Activated naive CD8-positive, alpha-beta T cell treated with anti-CD3 and anti-CD28 coated beads for 36 hours (primary cell): Measurements from ENCODE around the gene VIT. TPM values are rescaled to one million over a fixed set of nuclear protein-coding genes. Genes with fewer than 3 reads are reported as not detected.

ENCODE experiments used
- DNase-seq: peaks from one replicate; pipeline ENCODE4 v3.0.0; 2021
- H3K27ac Mint-ChIP-seq: one replicate; pipeline ENCODE4 v1.8.0; 2022; ENCODE audit warnings: mild to moderate bottlenecking, moderate library complexity, mixed read lengths
- H3K27me3 Mint-ChIP-seq: one replicate; pipeline ENCODE4 v1.8.0; 2022; ENCODE audit warnings: mild to moderate bottlenecking, mixed read lengths
- H3K36me3 Mint-ChIP-seq: one replicate; pipeline ENCODE4 v1.8.0; 2021; ENCODE audit warnings: mild to moderate bottlenecking, mixed read lengths
- H3K4me1 Mint-ChIP-seq: one replicate; pipeline ENCODE4 v1.8.0; 2021; ENCODE audit warnings: mixed read lengths
- H3K4me3 Mint-ChIP-seq: one replicate; pipeline ENCODE4 v1.8.0; 2022; ENCODE audit warnings: mild to moderate bottlenecking, moderate library complexity, mixed read lengths
- H3K9me3 Mint-ChIP-seq: one replicate; pipeline ENCODE4 v1.8.0; 2022; ENCODE audit warnings: mixed read lengths
- total RNA-seq, 2 experiments: library from RNA; stranded (reverse); gene quantifications; one replicate each; pipeline ENCODE4 v1.2.3, GENCODE V29; 2021

VIT gene
- total RNA-seq, 2 experiments from 2014 or later: not detected

- H3K4me1 Mint-ChIP-seq: no peaks in the 10 kb centered on the region
- H3K27ac Mint-ChIP-seq: no peak overlapping the region
Observed at GRCh38 chr2:36695746-36696415, 626 bp upstream of the VIT start.

DNA sequence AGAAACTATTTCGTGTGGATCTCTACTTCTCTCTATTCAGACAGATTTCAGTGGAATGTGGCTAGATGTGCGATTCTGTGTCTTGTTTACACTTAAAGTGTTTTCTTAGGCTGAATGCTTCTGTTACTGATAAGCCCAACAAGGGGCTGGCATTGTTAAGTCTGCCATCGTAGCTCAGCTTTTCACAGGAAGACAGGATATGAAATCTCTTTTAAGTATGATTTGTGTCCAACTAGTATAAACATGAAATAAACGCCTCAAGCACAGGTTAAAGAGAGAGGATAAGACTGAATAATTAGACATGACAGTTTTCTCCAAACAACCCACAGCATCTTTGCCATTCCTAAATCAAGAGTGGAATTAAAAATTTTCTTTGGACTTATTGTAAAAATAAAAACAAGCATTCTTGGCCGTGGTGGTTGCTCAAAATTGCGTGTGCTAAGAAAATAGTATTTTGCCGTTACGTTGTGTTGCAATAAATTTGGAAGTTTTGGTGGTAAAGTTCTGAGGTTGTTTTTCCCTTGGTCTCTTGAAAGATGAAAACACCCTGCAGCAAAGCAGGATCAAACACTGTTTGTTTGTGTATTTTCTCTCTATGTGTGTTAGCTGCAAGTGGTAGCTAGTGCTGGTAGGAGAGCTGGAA, 1.0 kb downstream of the VIT start:
- Mint-ChIP-seq H3K4me1 (no peaks in the 10 kb centered on the region), H3K4me3 (no peak overlapping the region), H3K36me3 (no peaks in the 10 kb centered on the region), H3K9me3 (no peaks in the 10 kb centered on the region), H3K27me3 (peaks cover 14% of the 10 kb centered on the region), H3K27ac (no peak overlapping the region)
- no peak for DNase-seq

More at GRCh38 chr2:36695746-36696415, 626 bp upstream of the VIT start:
- H3K4me3 Mint-ChIP-seq: no peak overlapping the region
- H3K9me3 Mint-ChIP-seq: no peaks in the 10 kb centered on the region
- peaks cover 11% of the 10 kb centered on the region for H3K27me3 Mint-ChIP-seq
- DNase-seq: no peak
- H3K36me3 Mint-ChIP-seq: no peaks in the 10 kb centered on the region

- H3K36me3 Mint-ChIP-seq: no peaks in the 10 kb centered on the region
- no peak overlapping the region for H3K4me3 Mint-ChIP-seq
- H3K27me3 Mint-ChIP-seq: peaks cover 14% of the 10 kb centered on the region
- no peak overlapping the region for H3K27ac Mint-ChIP-seq
- no peaks in the 10 kb centered on the region for H3K4me1 Mint-ChIP-seq
- no peaks in the 10 kb centered on the region for H3K9me3 Mint-ChIP-seq
- DNase-seq: no peak
Observed at GRCh38 chr2:36698993-36699392, 2.5 kb downstream of the VIT start.

GRCh38 chr2:36700311-36700710, 3.8 kb downstream of the VIT start:
- Mint-ChIP-seq H3K27ac (no peak overlapping the region), H3K4me3 (no peak overlapping the region), H3K9me3 (no peaks in the 10 kb centered on the region), H3K4me1 (no peaks in the 10 kb centered on the region), H3K27me3 (peaks cover 14% of the 10 kb centered on the region), H3K36me3 (no peaks in the 10 kb centered on the region)
- DNase-seq: no peak

DNA sequence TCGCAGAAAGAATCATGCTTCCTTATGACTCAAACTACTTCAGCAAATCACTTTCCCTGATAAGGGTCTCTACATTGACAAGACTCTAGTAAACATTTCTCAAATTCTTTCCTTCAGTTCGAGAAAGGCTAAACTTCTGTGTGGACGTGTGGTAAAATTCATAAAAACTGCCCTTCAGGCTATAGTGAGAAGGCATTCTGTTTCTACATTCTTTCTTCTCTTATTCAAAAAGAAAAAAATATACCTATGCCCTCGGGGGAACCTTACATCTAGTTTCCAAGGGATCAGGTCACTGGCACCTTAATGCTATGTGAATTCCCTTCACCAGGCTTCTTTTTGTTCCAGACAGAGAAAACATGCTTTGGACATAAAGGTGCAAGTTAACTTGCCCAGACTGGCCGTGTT, 4.9 kb downstream of the VIT start:
- no peak for DNase-seq
- H3K4me1 Mint-ChIP-seq: no peaks in the 10 kb centered on the region
- H3K27me3 Mint-ChIP-seq: peaks cover 14% of the 10 kb centered on the region
- H3K36me3 Mint-ChIP-seq: no peaks in the 10 kb centered on the region
- H3K4me3 Mint-ChIP-seq: no peak overlapping the region
- H3K27ac Mint-ChIP-seq: no peak overlapping the region
- H3K9me3 Mint-ChIP-seq: no peaks in the 10 kb centered on the region

- Mint-ChIP-seq H3K9me3 (no peaks in the 10 kb centered on the region), H3K4me1 (no peaks in the 10 kb centered on the region), H3K27me3 (peaks cover 12% of the 10 kb centered on the region), H3K27ac (no peak overlapping the region), H3K36me3 (no peaks in the 10 kb centered on the region), H3K4me3 (no peak overlapping the region)
- no peak for DNase-seq
Observed at GRCh38 chr2:36701918-36702317, 5.4 kb downstream of the VIT start.

- DNase-seq: no peak
- Mint-ChIP-seq H3K4me1 (no peaks in the 10 kb centered on the region), H3K27ac (no peak overlapping the region), H3K9me3 (no peaks in the 10 kb centered on the region), H3K27me3 (peaks cover 17% of the 10 kb centered on the region), H3K4me3 (no peak overlapping the region), H3K36me3 (no peaks in the 10 kb centered on the region)
Observed at GRCh38 chr2:36702781-36703180, 6.3 kb downstream of the VIT start.

DNA sequence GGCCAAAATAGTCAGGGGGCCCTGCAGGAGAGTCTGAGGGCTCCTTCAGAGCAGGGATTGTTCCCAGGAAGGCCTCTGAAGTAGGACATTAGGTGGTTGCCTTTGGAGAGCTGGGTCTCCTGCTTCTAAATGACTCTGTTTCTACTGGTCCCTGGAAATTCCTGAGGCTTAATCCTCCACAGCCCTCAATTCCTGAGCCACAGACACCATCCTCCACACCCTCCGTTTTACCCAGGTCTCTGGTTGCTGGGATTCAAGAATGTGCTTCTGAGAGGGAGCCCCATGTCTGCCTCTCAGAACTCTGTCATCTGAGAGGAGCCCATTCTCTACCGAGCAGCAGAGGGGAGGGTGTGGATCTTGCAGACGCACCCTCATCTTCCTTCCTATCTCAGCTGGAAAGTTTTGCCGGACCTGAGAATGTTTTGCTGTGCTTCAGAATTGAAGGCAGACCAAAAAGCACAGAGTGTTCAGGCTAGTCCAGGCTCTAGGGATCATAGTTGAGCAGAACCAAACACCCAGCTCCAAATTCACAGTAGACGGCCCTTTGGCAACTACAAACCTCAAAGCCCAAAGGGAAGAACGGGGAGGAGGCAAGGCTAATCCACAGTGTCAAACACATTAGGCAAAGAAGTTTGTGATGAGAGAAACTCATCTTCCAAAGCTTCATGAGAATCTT, 8.1 kb downstream of the VIT start:
- peaks cover 11% of the 10 kb centered on the region for H3K27me3 Mint-ChIP-seq
- no peaks in the 10 kb centered on the region for H3K9me3 Mint-ChIP-seq
- no peak for DNase-seq
- H3K27ac Mint-ChIP-seq: no peak overlapping the region
- no peaks in the 10 kb centered on the region for H3K4me1 Mint-ChIP-seq
- no peak overlapping the region for H3K4me3 Mint-ChIP-seq
- H3K36me3 Mint-ChIP-seq: no peaks in the 10 kb centered on the region

- Mint-ChIP-seq H3K9me3 (peaks cover 1% of the 10 kb centered on the region), H3K27ac (no peak overlapping the region), H3K27me3 (peaks cover 11% of the 10 kb centered on the region), H3K4me1 (no peaks in the 10 kb centered on the region), H3K36me3 (no peaks in the 10 kb centered on the region), H3K4me3 (no peak overlapping the region)
- no peak for DNase-seq
Observed at GRCh38 chr2:36705326-36706020, 9.0 kb downstream of the VIT start.

- no peaks in the 10 kb centered on the region for H3K4me1 Mint-ChIP-seq
Observed at GRCh38 chr2:36706021-36706876, 9.7 kb downstream of the VIT start.

GRCh38 chr2:36707050-36707449, 10.5 kb downstream of the VIT start:
- no peak overlapping the region for H3K4me3 Mint-ChIP-seq
- H3K27ac Mint-ChIP-seq: no peak overlapping the region
- no peak for DNase-seq
- peaks cover 7% of the 10 kb centered on the region for H3K9me3 Mint-ChIP-seq
- H3K27me3 Mint-ChIP-seq: peaks cover 8% of the 10 kb centered on the region
- H3K4me1 Mint-ChIP-seq: no peaks in the 10 kb centered on the region
- no peaks in the 10 kb centered on the region for H3K36me3 Mint-ChIP-seq

More at GRCh38 chr2:36706021-36706876, 9.7 kb downstream of the VIT start:
- Mint-ChIP-seq H3K27ac (no peak overlapping the region), H3K4me3 (no peak overlapping the region), H3K27me3 (peaks cover 11% of the 10 kb centered on the region), H3K9me3 (peaks cover 7% of the 10 kb centered on the region), H3K36me3 (no peaks in the 10 kb centered on the region)
- DNase-seq: no peak

GRCh38 chr2:36708041-36708741, 11.7 kb downstream of the VIT start:
- Mint-ChIP-seq H3K27ac (no peak overlapping the region), H3K4me3 (no peak overlapping the region), H3K4me1 (no peaks in the 10 kb centered on the region), H3K27me3 (peaks cover 8% of the 10 kb centered on the region), H3K36me3 (no peaks in the 10 kb centered on the region), H3K9me3 (peaks cover 7% of the 10 kb centered on the region)
- DNase-seq: no peak

- Mint-ChIP-seq H3K4me1 (no peaks in the 10 kb centered on the region), H3K4me3 (no peak overlapping the region), H3K27ac (no peak overlapping the region), H3K36me3 (no peaks in the 10 kb centered on the region), H3K27me3 (peaks cover 16% of the 10 kb centered on the region), H3K9me3 (peaks cover 7% of the 10 kb centered on the region)
- no peak for DNase-seq
Observed at GRCh38 chr2:36710858-36711515, 14.5 kb downstream of the VIT start.
